HEK293 (cell line): ENCODE measurements around the gene MICAL3.

Experiments
- AEBP2 ChIP-seq: fragments of 450-650 bp; formaldehyde crosslinking; IDR thresholded peaks from 2 replicates; pipeline ENCODE4 v1.5.1; 2016; ENCODE audit warnings: missing biosample characterization, missing genetic modification characterization, borderline replicate concordance
- KLF8 ChIP-seq: fragments of 450-650 bp; formaldehyde crosslinking; IDR thresholded peaks from 2 replicates; pipeline ENCODE4 v1.5.1; 2016; ENCODE audit warnings: missing biosample characterization, missing genetic modification characterization
- MYNN ChIP-seq: fragments of 450-650 bp; formaldehyde crosslinking; IDR thresholded peaks from 2 replicates; pipeline ENCODE4 v1.5.1; 2016; ENCODE audit warnings: missing biosample characterization, missing genetic modification characterization, borderline replicate concordance
- TCF7L2 ChIP-seq: IDR thresholded peaks from 2 replicates; pipeline ENCODE4 v1.6.1; 2011; ENCODE audit warnings: low read depth, mild to moderate bottlenecking, inconsistent platforms, low read length, moderate library complexity, borderline replicate concordance
- YY1 ChIP-seq: fragments of 450-650 bp; formaldehyde crosslinking; IDR thresholded peaks from 2 replicates; pipeline ENCODE4 v1.5.1; 2018; ENCODE audit warnings: missing biosample characterization, missing genetic modification characterization
- ZNF223 ChIP-seq: fragments of 450-650 bp; formaldehyde crosslinking; IDR thresholded peaks from 2 replicates; pipeline ENCODE4 v1.5.1; 2016; ENCODE audit warnings: missing biosample characterization, missing genetic modification characterization
- ZNF692 ChIP-seq: fragments of 450-650 bp; formaldehyde crosslinking; IDR thresholded peaks from 2 replicates; pipeline ENCODE4 v1.5.1; 2016; ENCODE audit warnings: missing biosample characterization, missing genetic modification characterization
- ZSCAN5A ChIP-seq: fragments of 450-650 bp; formaldehyde crosslinking; IDR thresholded peaks from 2 replicates; pipeline ENCODE4 v1.5.1; 2016; ENCODE audit warnings: missing biosample characterization, missing genetic modification characterization
- TF ChIP-seq, protein P1 (sequence below): fragments of 450-650 bp; formaldehyde crosslinking; IDR thresholded peaks from 2 replicates; pipeline ENCODE4 v1.5.1; 2016; ENCODE audit warnings: missing biosample characterization, missing genetic modification characterization
- TF ChIP-seq, protein P2 (sequence below): fragments of 450-650 bp; formaldehyde crosslinking; IDR thresholded peaks from 2 replicates; pipeline ENCODE4 v1.5.1; 2016; ENCODE audit warnings: missing biosample characterization, missing genetic modification characterization

- TF ChIP-seq, protein P1, sequence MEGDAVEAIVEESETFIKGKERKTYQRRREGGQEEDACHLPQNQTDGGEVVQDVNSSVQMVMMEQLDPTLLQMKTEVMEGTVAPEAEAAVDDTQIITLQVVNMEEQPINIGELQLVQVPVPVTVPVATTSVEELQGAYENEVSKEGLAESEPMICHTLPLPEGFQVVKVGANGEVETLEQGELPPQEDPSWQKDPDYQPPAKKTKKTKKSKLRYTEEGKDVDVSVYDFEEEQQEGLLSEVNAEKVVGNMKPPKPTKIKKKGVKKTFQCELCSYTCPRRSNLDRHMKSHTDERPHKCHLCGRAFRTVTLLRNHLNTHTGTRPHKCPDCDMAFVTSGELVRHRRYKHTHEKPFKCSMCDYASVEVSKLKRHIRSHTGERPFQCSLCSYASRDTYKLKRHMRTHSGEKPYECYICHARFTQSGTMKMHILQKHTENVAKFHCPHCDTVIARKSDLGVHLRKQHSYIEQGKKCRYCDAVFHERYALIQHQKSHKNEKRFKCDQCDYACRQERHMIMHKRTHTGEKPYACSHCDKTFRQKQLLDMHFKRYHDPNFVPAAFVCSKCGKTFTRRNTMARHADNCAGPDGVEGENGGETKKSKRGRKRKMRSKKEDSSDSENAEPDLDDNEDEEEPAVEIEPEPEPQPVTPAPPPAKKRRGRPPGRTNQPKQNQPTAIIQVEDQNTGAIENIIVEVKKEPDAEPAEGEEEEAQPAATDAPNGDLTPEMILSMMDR (tag by site-specific recombination): no peak
- TF ChIP-seq TCF7L2 (no peak), ZNF223 (tag by site-specific recombination) (no peak), YY1 (tag by site-specific recombination) (no peak), KLF8 (tag by site-specific recombination) (no peak), ZNF692 (tag by site-specific recombination) (no peak), AEBP2 (no peak), ZSCAN5A (no peak), MYNN (tag by site-specific recombination) (no peak)
- TF ChIP-seq, protein P2, sequence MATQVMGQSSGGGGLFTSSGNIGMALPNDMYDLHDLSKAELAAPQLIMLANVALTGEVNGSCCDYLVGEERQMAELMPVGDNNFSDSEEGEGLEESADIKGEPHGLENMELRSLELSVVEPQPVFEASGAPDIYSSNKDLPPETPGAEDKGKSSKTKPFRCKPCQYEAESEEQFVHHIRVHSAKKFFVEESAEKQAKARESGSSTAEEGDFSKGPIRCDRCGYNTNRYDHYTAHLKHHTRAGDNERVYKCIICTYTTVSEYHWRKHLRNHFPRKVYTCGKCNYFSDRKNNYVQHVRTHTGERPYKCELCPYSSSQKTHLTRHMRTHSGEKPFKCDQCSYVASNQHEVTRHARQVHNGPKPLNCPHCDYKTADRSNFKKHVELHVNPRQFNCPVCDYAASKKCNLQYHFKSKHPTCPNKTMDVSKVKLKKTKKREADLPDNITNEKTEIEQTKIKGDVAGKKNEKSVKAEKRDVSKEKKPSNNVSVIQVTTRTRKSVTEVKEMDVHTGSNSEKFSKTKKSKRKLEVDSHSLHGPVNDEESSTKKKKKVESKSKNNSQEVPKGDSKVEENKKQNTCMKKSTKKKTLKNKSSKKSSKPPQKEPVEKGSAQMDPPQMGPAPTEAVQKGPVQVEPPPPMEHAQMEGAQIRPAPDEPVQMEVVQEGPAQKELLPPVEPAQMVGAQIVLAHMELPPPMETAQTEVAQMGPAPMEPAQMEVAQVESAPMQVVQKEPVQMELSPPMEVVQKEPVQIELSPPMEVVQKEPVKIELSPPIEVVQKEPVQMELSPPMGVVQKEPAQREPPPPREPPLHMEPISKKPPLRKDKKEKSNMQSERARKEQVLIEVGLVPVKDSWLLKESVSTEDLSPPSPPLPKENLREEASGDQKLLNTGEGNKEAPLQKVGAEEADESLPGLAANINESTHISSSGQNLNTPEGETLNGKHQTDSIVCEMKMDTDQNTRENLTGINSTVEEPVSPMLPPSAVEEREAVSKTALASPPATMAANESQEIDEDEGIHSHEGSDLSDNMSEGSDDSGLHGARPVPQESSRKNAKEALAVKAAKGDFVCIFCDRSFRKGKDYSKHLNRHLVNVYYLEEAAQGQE (tag by site-specific recombination): no peak
Measured at GRCh38 chr22:17956630-17957029, 67.7 kb downstream of the MICAL3 start.
